Stomach (tissue), 9 donors: ENCODE data around the gene NFE2L2. TPM values are rescaled to one million over a fixed set of nuclear protein-coding genes. Genes with fewer than 3 reads are reported as not detected.

Experiments used
- DNase-seq, 2 donors: peaks; one replicate each; pipeline versions ENCODE4 v3.0.0 to v3.0.0-alpha.2; 2013 to 2019
- H3K27ac ChIP-seq, 5 donors: fragments of 200-600 bp in 4 of 5; sonication (generic) in 4 of 5; one replicate each; pipeline ENCODE4 v1.5.1; 2013 to 2019; ENCODE audit warnings: mild to moderate bottlenecking in 1 of 5, moderate library complexity in 1 of 5
- H3K27me3 ChIP-seq, 3 donors: fragments of 200-600 bp; sonication (generic); one replicate each; pipeline ENCODE4 v1.5.1; 2017 to 2019; ENCODE audit warnings: mixed run types in 1 of 3
- H3K36me3 ChIP-seq, 4 donors: fragments of 200-600 bp; sonication (generic); 1 replicate in 3 of 4; 2 replicates in 1 of 4; pipeline ENCODE4 v1.5.1; 2016 to 2019
- H3K4me1 ChIP-seq, 4 donors: fragments of 200-600 bp; sonication (generic); one replicate each; pipeline ENCODE4 v1.5.1; 2016 to 2019
- H3K4me3 ChIP-seq, 4 donors: fragments of 200-600 bp; sonication (generic) in 3 of 4; one replicate each; pipeline ENCODE4 v1.5.1; 2016 to 2019; ENCODE audit warnings: mild to moderate bottlenecking in 1 of 4
- H3K9me3 ChIP-seq, 4 donors: fragments of 200-600 bp; sonication (generic); one replicate each; pipeline ENCODE4 v1.5.1; 2016 to 2019
- EP300 ChIP-seq: sonication (generic); formaldehyde crosslinking; IDR thresholded peaks from one replicate; pipeline ENCODE4 v1.6.1; 2017; ENCODE audit warnings: antibody characterized with exemption
- POLR2A ChIP-seq, 4 donors: fragments of 450-650 bp; IDR thresholded peaks; one replicate each; pipeline ENCODE4 v1.6.1; 2016; ENCODE audit warnings: antibody characterized with exemption in 4 of 4, control low read depth in 2 of 4, mild to moderate bottlenecking in 1 of 4, moderate library complexity in 1 of 4
- POLR2AphosphoS5 ChIP-seq, 3 donors: sonication (generic); formaldehyde crosslinking; IDR thresholded peaks; one replicate each; pipeline ENCODE4 v1.6.1; 2016; ENCODE audit warnings: antibody characterized with exemption in 3 of 3
- WGBS, 5 donors: extraction: QIAGEN DNeasy Blood & Tissue Kit in 3 of 5; methylation state at CpG; one replicate each; pipeline versions ENCODE4 v1.1.5 to v1.1.7; 2013 to 2018; 5-methylcytosine and 5-hydroxymethylcytosine counted together
- intact Hi-C: fragments of 100-400 bp; cut with DNase I; formaldehyde crosslinking; loops from one replicate; pipeline ENCODE4 v1.15.1; 2023; ENCODE audit warnings: low total_unique reads
- polyA plus RNA-seq, 3 donors: library from polyadenylated mRNA; stranded (reverse); fragments of 200-250 nt; gene quantifications; one replicate each; pipeline ENCODE4 v1.2.3, GENCODE V29; 2013
- total RNA-seq, 5 donors: library from RNA; depleted of rRNA; stranded (reverse); fragments of >200 nt; gene quantifications; one replicate each; pipeline versions ENCODE4 v1.1.0 to v1.2.3, GENCODE V29; 2014 to 2016
- TF ChIP-seq, protein P1 (sequence below), 7 experiments: fragments of 450-650 bp in 4 of 7; fragments of 200-600 bp in 3 of 7; sonication (generic) in 3 of 7; IDR thresholded peaks; one replicate each; pipeline ENCODE4 v1.5.1; 2016 to 2019; ENCODE audit warnings: antibody characterized with exemption in 7 of 7, control low read depth in 2 of 7, mild to moderate bottlenecking in 1 of 7
- donor health status: healthy with polysubstance abuse.
- donor health status: Bipolar disorder and iron deficiency.
- donor health status: healthy.

Gene NFE2L2
- total and polyA plus RNA-seq, 8 donors: 37.1 to 223 (median 112) TPM

DNA sequence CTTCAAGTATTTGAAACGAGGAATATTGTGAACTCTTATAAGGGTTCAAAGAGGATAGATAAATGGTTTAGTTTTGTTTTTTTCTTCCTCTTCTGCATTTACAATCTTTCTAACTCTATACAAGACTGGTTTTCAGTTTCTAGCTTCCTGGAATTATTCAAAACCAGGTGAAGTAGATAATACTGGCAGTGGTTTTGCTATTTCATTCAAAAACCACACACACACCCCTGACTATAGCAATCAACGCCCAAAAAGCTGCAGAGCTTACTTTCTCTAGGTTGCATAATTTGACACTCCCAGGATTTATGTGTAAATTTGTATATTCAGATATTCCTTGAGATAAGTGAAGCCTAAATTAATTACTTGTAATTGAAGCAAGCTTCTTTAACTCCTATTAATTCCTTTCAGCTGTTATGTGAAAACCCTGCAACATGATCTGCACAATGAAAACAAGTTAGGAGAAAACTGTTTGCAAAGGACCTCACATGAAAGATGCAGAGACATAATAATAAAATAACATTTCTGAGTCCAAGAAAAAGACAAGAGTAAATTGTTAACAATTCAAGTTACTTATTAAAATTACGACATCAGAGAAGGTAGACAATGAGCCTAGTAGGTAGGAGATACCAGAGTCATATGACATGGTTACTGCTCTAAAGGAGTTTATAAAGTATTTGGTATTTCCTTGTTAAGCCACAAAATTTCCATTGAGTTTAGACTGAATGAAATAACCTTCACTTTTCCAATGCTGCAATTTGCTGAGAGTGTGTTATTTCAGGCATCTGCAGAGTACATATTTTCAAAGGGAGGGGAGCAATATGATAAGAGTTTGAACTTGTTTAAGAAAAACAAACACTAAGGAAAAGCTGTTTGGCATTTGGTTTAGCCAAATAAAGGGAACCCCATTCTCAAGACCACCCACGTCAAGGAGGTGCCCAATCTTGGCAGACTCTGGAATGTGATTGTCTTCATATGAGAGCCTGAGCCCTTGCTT is 1.6 kb upstream of the NFE2L2 start:
- TF ChIP-seq EP300 (no peak), POLR2A (IDR thresholded peaks at IDR 0.05) (no peak), POLR2AphosphoS5 (IDR thresholded peaks at IDR 0.05) (peak in 1 of 3 donors; percentile 39)
- TF ChIP-seq, protein P1, sequence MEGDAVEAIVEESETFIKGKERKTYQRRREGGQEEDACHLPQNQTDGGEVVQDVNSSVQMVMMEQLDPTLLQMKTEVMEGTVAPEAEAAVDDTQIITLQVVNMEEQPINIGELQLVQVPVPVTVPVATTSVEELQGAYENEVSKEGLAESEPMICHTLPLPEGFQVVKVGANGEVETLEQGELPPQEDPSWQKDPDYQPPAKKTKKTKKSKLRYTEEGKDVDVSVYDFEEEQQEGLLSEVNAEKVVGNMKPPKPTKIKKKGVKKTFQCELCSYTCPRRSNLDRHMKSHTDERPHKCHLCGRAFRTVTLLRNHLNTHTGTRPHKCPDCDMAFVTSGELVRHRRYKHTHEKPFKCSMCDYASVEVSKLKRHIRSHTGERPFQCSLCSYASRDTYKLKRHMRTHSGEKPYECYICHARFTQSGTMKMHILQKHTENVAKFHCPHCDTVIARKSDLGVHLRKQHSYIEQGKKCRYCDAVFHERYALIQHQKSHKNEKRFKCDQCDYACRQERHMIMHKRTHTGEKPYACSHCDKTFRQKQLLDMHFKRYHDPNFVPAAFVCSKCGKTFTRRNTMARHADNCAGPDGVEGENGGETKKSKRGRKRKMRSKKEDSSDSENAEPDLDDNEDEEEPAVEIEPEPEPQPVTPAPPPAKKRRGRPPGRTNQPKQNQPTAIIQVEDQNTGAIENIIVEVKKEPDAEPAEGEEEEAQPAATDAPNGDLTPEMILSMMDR (IDR thresholded peaks at IDR 0.05): no peak
- Histone ChIP-seq H3K4me3 (peak overlapping the region; percentile 68 to 99 (median 82)), H3K27me3 (no peaks in the 10 kb centered on the region), H3K9me3 (no peaks in the 10 kb centered on the region), H3K27ac (peak overlapping the region; percentile 80 to 100 (median 98)), H3K4me1 (peaks cover 20 to 46% (median 36%) of the 10 kb centered on the region in 4 donors), H3K36me3 (no peaks in the 10 kb centered on the region)
- peak in 1 of 2 donors; percentile 73 for DNase-seq
- intact Hi-C loops: no loop called here
- WGBS, 5 donors: 4 to 14% (median 8%) methylated on average over 4 of the region's 4 CpGs

DNA sequence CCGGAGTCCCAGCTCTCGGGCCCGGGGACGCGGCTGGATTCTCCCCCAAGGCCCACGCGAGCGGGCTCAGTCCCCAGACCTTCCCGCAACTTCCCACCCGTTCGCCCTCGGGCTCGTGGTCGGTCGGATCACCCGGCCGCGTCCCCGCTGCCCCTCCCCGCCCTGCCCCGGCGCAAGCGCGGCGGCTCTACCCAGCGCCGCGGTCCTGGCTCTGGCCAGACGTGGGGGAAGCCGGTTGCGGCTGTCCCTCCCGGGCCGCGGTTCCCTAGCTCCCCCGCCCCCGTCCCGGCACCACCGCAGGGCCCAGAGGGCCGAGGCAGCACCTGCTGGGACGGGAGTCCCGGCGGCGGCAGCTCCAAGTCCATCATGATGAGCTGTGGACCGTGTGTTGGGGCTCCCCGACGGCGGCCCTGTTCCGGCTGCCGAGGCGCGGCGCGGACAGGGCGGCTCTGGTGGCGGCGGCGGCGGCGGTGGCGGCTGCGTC is 276 bp downstream of the NFE2L2 start:
- intact Hi-C loops: loop anchor here (5.0 kb wide), 1 partner anchor 52 kb away; the partner anchor contains the start of gene HNRNPA3
- peak overlapping the region; percentile 68 to 99 (median 82) for H3K4me3 ChIP-seq
- H3K9me3 ChIP-seq: no peaks in the 10 kb centered on the region
- DNase-seq: peak in 1 of 2 donors; percentile 36
- WGBS, 5 donors: 0 to 1% (median 0%) methylated on average over 1 to 61 of the region's 61 CpGs
- no peaks in the 10 kb centered on the region for H3K36me3 ChIP-seq
- TF ChIP-seq EP300 (no peak), POLR2A (IDR thresholded peaks at IDR 0.05) (no peak), POLR2AphosphoS5 (IDR thresholded peaks at IDR 0.05) (no peak)
- TF ChIP-seq, protein P1 (IDR thresholded peaks at IDR 0.05): no peak
- no peaks in the 10 kb centered on the region for H3K27me3 ChIP-seq
- peaks cover 37 to 65% (median 53%) of the 10 kb centered on the region in 4 donors for H3K4me1 ChIP-seq
- peak overlapping the region; percentile 98 to 100 (median 99) for H3K27ac ChIP-seq

DNA sequence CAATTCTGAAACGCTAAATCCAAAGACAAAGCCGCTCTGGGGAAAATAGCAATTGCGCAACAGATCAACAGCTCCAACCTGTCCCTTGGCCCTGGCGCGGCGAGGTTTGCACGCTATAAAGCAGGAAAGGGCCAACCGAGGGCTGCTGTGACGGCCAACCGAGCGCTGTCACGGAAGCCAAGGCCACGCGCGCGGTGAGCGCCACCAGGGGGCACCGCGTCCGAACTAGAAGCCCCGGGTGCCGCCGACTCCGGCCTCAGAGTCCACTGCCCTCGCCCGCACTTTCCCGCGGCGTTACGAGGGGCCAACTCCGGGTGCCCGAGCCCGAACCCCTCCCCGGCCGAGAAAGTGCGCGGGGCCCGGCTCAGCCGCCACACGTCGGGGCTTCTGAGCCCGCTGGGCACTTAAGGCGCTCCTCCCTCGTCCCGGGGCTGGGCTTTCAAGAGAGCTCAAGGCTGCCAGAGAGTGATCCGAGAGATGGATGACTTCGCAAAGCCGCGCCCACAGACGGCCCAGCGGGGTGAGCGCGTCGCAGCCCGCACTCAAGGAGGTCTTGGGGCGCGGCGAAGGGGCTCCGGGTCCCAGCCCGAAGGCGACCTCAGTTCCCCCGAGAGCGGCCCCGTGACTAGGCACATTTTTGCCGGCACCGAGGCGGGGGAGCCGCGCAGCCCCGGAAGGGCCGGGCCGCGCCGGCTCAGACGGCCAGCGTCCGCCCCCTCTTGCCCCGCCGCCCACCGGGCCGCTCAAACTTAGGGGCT is 897 bp downstream of the NFE2L2 start:
- peak; percentile 99 for DNase-seq
- no peaks in the 10 kb centered on the region for H3K36me3 ChIP-seq
- H3K27ac ChIP-seq: peak overlapping the region; percentile 98 to 100 (median 99)
- WGBS, 5 donors: 0 to 1% (median 0%) methylated on average over 23 to 81 of the region's 81 CpGs
- peaks cover 43 to 71% (median 57%) of the 10 kb centered on the region in 4 donors for H3K4me1 ChIP-seq
- H3K9me3 ChIP-seq: no peaks in the 10 kb centered on the region
- intact Hi-C loops: loop anchor here (5.0 kb wide), 1 partner anchor 51 kb away; the partner anchor contains the start of gene HNRNPA3
- TF ChIP-seq EP300: peak; percentile 64
- TF ChIP-seq, protein P1 (IDR thresholded peaks at IDR 0.05): peak in 5 of 7 experiments; percentile 73 to 92 (median 86)
- peak; percentile 94 to 98 (median 95) for TF ChIP-seq POLR2AphosphoS5 (IDR thresholded peaks at IDR 0.05)
- TF ChIP-seq POLR2A (IDR thresholded peaks at IDR 0.05): no peak
- peak overlapping the region; percentile 68 to 99 (median 82) for H3K4me3 ChIP-seq
- no peaks in the 10 kb centered on the region for H3K27me3 ChIP-seq
